SK-N-SH treated with all-trans-retinoic acid at 6 μM for 48 hours (cell line): ENCODE results near the gene GRID1.

ENCODE experiments used
- ATAC-seq: fragments of 200-7000 bp; cut with Tn5 transposase; 3 replicates; pipeline ENCODE4 v1.9.1; 2020; ENCODE audit warnings: mild to moderate bottlenecking, moderate library complexity
- ARNTL ChIP-seq: fragments of 450-650 bp; formaldehyde crosslinking; IDR thresholded peaks from 2 replicates; pipeline ENCODE4 v1.5.0; 2020; ENCODE audit warnings: low read depth, mild to moderate bottlenecking, moderate library complexity, borderline replicate concordance
- BACH2 ChIP-seq: fragments of 250-450 bp; sonication (Bioruptor Pico); IDR thresholded peaks from 2 replicates; pipeline ENCODE4 v1.9.0; 2021; ENCODE audit warnings: mild to moderate bottlenecking, borderline replicate concordance
- CSDC2 ChIP-seq: fragments of 250-450 bp; sonication (Bioruptor Pico); IDR thresholded peaks from 2 replicates; pipeline ENCODE4 v1.5.0; 2020; ENCODE audit warnings: mild to moderate bottlenecking, moderate library complexity
- ESRRG ChIP-seq: fragments of 250-450 bp; sonication (Bioruptor Pico); IDR thresholded peaks from 2 replicates; pipeline ENCODE4 v1.6.1; 2021; ENCODE audit warnings: mild to moderate bottlenecking
- GLIS3 ChIP-seq: fragments of 250-450 bp; sonication (Bioruptor Pico); IDR thresholded peaks from 2 replicates; pipeline ENCODE4 v1.5.0; 2020; ENCODE audit warnings: mild to moderate bottlenecking, moderate library complexity
- OSR1 ChIP-seq: fragments of 250-450 bp; sonication (Bioruptor Pico); IDR thresholded peaks from 2 replicates; pipeline ENCODE4 v1.8.0; 2022; ENCODE audit warnings: moderate library complexity, mild to moderate bottlenecking, inconsistent platforms
- PPARA ChIP-seq: fragments of 250-450 bp; sonication (Bioruptor Pico); IDR thresholded peaks from 2 replicates; pipeline ENCODE4 v1.5.0; 2020; ENCODE audit warnings: mild to moderate bottlenecking, borderline replicate concordance
- SNAI2 ChIP-seq: fragments of 250-450 bp; sonication (Bioruptor Pico); IDR thresholded peaks from 2 replicates; pipeline ENCODE4 v1.5.0; 2020; ENCODE audit warnings: mild to moderate bottlenecking, moderate library complexity
- TCF4 ChIP-seq: fragments of 250-450 bp; sonication (Bioruptor Pico); IDR thresholded peaks from 2 replicates; pipeline ENCODE4 v1.8.0; 2021; ENCODE audit warnings: mild to moderate bottlenecking, moderate library complexity, borderline replicate concordance
- TOX ChIP-seq: fragments of 250-450 bp; sonication (Bioruptor Pico); IDR thresholded peaks from 2 replicates; pipeline ENCODE4 v1.8.0; 2021; ENCODE audit warnings: mild to moderate bottlenecking, moderate library complexity, borderline replicate concordance
- ZC3H10 ChIP-seq: fragments of 250-450 bp; sonication (Bioruptor Pico); IDR thresholded peaks from 2 replicates; pipeline ENCODE4 v1.5.1; 2021; ENCODE audit warnings: mild to moderate bottlenecking, moderate library complexity
- ZFP3 ChIP-seq: fragments of 250-450 bp; sonication (Bioruptor Pico); IDR thresholded peaks from 2 replicates; pipeline ENCODE4 v1.5.0; 2020; ENCODE audit warnings: mild to moderate bottlenecking, moderate library complexity
- ZFP30 ChIP-seq: fragments of 450-650 bp; formaldehyde crosslinking; IDR thresholded peaks from 2 replicates; pipeline ENCODE4 v1.5.0; 2022; ENCODE audit warnings: mild to moderate bottlenecking, moderate library complexity
- ZNF565 ChIP-seq: fragments of 450-650 bp; formaldehyde crosslinking; conservative IDR thresholded peaks from 2 replicates; pipeline ENCODE4 v1.5.0; 2020; ENCODE audit warnings: low read depth, mild to moderate bottlenecking, moderate library complexity
- ZNF70 ChIP-seq: fragments of 450-650 bp; formaldehyde crosslinking; IDR thresholded peaks from 2 replicates; pipeline ENCODE4 v1.5.0; 2020; ENCODE audit warnings: mild to moderate bottlenecking, moderate library complexity
- ZNF8 ChIP-seq: fragments of 450-650 bp; formaldehyde crosslinking; IDR thresholded peaks from 2 replicates; pipeline ENCODE4 v1.5.0; 2020; ENCODE audit warnings: mild to moderate bottlenecking, moderate library complexity
- TF ChIP-seq, protein P1 (sequence below): fragments of 250-450 bp; sonication (Bioruptor Pico); IDR thresholded peaks from 2 replicates; pipeline ENCODE4 v1.5.1; 2021; ENCODE audit warnings: mild to moderate bottlenecking, moderate library complexity
- TF ChIP-seq, protein P2 (sequence below): fragments of 250-450 bp; sonication (Bioruptor Pico); IDR thresholded peaks from 2 replicates; pipeline ENCODE4 v1.5.1; 2020; ENCODE audit warnings: low read depth, mild to moderate bottlenecking, moderate library complexity
- TF ChIP-seq, protein P3 (sequence below): fragments of 250-450 bp; sonication (Bioruptor Pico); IDR thresholded peaks from 2 replicates; pipeline ENCODE4 v1.8.0; 2020; ENCODE audit warnings: mild to moderate bottlenecking, moderate library complexity, borderline replicate concordance
- TF ChIP-seq, protein P4 (sequence below): fragments of 250-450 bp; sonication (Bioruptor Pico); IDR thresholded peaks from 2 replicates; pipeline ENCODE4 v1.5.0; 2020; ENCODE audit warnings: mild to moderate bottlenecking, moderate library complexity

The GRID1 gene

DNA sequence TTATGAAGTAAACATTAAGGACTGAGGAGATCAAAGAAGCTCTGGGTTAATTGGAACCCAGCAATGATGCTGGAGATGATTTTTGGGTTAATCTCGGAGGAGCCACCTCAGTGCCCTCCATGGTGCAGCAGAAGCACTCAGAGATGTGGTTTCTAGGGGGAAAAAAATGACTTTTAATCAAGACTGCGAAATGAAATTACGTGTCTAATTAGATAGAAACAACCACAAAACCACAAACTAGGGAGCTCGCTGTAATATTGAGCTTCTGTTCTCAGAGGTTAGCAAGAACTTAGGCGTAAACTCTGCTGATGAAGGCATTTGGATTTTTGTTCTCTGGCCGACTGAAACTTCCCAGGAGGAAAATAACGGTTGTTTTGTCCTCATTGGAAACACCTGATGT, 319.0 kb downstream of the GRID1 start:
- no peak for ATAC-seq

DNA sequence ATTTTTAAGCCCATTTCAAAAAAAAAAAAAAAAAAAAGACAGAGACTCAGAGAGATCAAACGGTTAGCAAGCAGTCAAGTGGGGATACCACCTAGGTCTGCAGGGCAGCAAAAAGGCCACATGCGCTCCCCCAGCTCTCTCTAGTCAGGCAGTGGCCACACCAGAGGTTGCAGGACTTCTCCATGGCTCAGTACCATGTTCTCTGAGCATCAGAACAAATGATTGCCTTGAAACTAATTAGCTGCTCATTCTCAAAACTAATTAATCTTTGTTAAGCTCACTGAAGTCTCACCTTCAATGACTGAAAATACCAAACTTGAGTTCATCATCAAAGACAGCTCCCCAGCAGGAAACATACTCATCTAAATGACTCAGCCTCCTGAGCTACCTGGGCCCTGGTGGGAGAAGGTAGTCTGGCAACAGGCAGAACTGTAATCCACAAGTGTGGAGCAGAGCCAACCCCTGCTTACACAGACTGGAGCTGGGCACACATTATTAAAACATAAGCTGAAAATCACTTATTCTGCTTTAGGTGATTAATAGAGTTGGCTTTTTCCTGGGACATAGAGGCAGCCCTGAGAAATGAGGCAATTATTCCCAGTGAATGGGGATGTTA, 319.6 kb downstream of the GRID1 start:
- no peak for ATAC-seq
- TF ChIP-seq GLIS3 (CRISPR knock-in tag) (no peak), OSR1 (CRISPR knock-in tag) (no peak), ZNF565 (CRISPR knock-in tag) (no peak), CSDC2 (CRISPR knock-in tag) (no peak), ZFP30 (CRISPR knock-in tag) (no peak), ZNF70 (CRISPR knock-in tag) (no peak), ZC3H10 (CRISPR knock-in tag) (no peak), TOX (CRISPR knock-in tag) (no peak), ZNF8 (no peak), SNAI2 (no peak)
- TF ChIP-seq, protein P1, sequence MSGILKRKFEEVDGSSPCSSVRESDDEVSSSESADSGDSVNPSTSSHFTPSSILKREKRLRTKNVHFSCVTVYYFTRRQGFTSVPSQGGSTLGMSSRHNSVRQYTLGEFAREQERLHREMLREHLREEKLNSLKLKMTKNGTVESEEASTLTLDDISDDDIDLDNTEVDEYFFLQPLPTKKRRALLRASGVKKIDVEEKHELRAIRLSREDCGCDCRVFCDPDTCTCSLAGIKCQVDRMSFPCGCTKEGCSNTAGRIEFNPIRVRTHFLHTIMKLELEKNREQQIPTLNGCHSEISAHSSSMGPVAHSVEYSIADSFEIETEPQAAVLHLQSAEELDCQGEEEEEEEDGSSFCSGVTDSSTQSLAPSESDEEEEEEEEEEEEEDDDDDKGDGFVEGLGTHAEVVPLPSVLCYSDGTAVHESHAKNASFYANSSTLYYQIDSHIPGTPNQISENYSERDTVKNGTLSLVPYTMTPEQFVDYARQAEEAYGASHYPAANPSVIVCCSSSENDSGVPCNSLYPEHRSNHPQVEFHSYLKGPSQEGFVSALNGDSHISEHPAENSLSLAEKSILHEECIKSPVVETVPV (CRISPR knock-in tag), result no peak
- TF ChIP-seq, protein P2, sequence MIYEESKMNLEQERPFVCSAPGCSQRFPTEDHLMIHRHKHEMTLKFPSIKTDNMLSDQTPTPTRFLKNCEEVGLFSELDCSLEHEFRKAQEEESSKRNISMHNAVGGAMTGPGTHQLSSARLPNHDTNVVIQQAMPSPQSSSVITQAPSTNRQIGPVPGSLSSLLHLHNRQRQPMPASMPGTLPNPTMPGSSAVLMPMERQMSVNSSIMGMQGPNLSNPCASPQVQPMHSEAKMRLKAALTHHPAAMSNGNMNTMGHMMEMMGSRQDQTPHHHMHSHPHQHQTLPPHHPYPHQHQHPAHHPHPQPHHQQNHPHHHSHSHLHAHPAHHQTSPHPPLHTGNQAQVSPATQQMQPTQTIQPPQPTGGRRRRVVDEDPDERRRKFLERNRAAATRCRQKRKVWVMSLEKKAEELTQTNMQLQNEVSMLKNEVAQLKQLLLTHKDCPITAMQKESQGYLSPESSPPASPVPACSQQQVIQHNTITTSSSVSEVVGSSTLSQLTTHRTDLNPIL (CRISPR knock-in tag), result no peak

More for the DNA sequence above, 319.0 kb downstream of the GRID1 start:
- TF ChIP-seq OSR1 (CRISPR knock-in tag), result no peak
- no peak for TF ChIP-seq ZNF70 (CRISPR knock-in tag)
- TF ChIP-seq, protein P3, sequence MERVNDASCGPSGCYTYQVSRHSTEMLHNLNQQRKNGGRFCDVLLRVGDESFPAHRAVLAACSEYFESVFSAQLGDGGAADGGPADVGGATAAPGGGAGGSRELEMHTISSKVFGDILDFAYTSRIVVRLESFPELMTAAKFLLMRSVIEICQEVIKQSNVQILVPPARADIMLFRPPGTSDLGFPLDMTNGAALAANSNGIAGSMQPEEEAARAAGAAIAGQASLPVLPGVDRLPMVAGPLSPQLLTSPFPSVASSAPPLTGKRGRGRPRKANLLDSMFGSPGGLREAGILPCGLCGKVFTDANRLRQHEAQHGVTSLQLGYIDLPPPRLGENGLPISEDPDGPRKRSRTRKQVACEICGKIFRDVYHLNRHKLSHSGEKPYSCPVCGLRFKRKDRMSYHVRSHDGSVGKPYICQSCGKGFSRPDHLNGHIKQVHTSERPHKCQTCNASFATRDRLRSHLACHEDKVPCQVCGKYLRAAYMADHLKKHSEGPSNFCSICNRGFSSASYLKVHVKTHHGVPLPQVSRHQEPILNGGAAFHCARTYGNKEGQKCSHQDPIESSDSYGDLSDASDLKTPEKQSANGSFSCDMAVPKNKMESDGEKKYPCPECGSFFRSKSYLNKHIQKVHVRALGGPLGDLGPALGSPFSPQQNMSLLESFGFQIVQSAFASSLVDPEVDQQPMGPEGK (CRISPR knock-in tag), result no peak
- TF ChIP-seq GLIS3 (CRISPR knock-in tag), result no peak
- TF ChIP-seq, protein P1 (CRISPR knock-in tag), result no peak
- TF ChIP-seq CSDC2 (CRISPR knock-in tag), result no peak
- no peak for TF ChIP-seq ZNF8
- no peak for TF ChIP-seq ESRRG (CRISPR knock-in tag)
- TF ChIP-seq TCF4 (CRISPR knock-in tag), result no peak
- TF ChIP-seq ARNTL (CRISPR knock-in tag), result no peak
- TF ChIP-seq SNAI2, result no peak
- TF ChIP-seq ZFP3 (CRISPR knock-in tag), result no peak
- no peak for TF ChIP-seq BACH2
- TF ChIP-seq TOX (CRISPR knock-in tag), result no peak
- TF ChIP-seq, protein P2 (CRISPR knock-in tag), result no peak
- TF ChIP-seq, protein P4, sequence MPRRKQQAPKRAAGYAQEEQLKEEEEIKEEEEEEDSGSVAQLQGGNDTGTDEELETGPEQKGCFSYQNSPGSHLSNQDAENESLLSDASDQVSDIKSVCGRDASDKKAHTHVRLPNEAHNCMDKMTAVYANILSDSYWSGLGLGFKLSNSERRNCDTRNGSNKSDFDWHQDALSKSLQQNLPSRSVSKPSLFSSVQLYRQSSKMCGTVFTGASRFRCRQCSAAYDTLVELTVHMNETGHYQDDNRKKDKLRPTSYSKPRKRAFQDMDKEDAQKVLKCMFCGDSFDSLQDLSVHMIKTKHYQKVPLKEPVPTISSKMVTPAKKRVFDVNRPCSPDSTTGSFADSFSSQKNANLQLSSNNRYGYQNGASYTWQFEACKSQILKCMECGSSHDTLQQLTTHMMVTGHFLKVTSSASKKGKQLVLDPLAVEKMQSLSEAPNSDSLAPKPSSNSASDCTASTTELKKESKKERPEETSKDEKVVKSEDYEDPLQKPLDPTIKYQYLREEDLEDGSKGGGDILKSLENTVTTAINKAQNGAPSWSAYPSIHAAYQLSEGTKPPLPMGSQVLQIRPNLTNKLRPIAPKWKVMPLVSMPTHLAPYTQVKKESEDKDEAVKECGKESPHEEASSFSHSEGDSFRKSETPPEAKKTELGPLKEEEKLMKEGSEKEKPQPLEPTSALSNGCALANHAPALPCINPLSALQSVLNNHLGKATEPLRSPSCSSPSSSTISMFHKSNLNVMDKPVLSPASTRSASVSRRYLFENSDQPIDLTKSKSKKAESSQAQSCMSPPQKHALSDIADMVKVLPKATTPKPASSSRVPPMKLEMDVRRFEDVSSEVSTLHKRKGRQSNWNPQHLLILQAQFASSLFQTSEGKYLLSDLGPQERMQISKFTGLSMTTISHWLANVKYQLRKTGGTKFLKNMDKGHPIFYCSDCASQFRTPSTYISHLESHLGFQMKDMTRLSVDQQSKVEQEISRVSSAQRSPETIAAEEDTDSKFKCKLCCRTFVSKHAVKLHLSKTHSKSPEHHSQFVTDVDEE (CRISPR knock-in tag), result no peak
- TF ChIP-seq PPARA (CRISPR knock-in tag), result no peak
- TF ChIP-seq ZFP30 (CRISPR knock-in tag), result no peak
